ENCODE measurements around the gene XXYLT1. TPM values are rescaled to one million over a fixed set of nuclear protein-coding genes. Genes with fewer than 3 reads are reported as not detected.

The XXYLT1 gene
- total RNA-seq, 1 donor from 2014 or later = 22.3 TPM

- Mint-ChIP-seq H3K4me3 (ENCODE audit: unreplicated experiment) (no peak overlapping the region), H3K27me3 (ENCODE audit: unreplicated experiment) (peaks cover 7% of the 10 kb centered on the region), H3K27ac (ENCODE audit: unreplicated experiment) (no peak overlapping the region), H3K36me3 (ENCODE audit: unreplicated experiment) (peaks cover 13% of the 10 kb centered on the region), H3K4me1 (ENCODE audit: low read depth, unreplicated experiment) (no peaks in the 10 kb centered on the region), H3K9me3 (ENCODE audit: unreplicated experiment) (peaks cover 5% of the 10 kb centered on the region)
- TF ChIP-seq CTCF (IDR thresholded peaks at IDR 0.05; ENCODE audit: partially characterized antibody, unreplicated experiment) = no peak
- DNase-seq = no peak
Measured at GRCh38 chr3:195227871-195228270, 43.1 kb downstream of the XXYLT1 start.

GRCh38 chr3:195226900-195227447 lies 44.0 kb downstream of the XXYLT1 start:
- Mint-ChIP-seq H3K36me3 (ENCODE audit: unreplicated experiment) (peaks cover 13% of the 10 kb centered on the region), H3K4me1 (ENCODE audit: low read depth, unreplicated experiment) (no peaks in the 10 kb centered on the region), H3K27ac (ENCODE audit: unreplicated experiment) (no peak overlapping the region), H3K4me3 (ENCODE audit: unreplicated experiment) (no peak overlapping the region), H3K9me3 (ENCODE audit: unreplicated experiment) (peaks cover 7% of the 10 kb centered on the region), H3K27me3 (ENCODE audit: unreplicated experiment) (peaks cover 7% of the 10 kb centered on the region)
- no peak for TF ChIP-seq CTCF (IDR thresholded peaks at IDR 0.05; ENCODE audit: partially characterized antibody, unreplicated experiment)
- DNase-seq = peak; percentile 51

GRCh38 chr3:195226445-195226844 lies 44.5 kb downstream of the XXYLT1 start:
- Mint-ChIP-seq H3K4me1 (ENCODE audit: low read depth, unreplicated experiment) (no peaks in the 10 kb centered on the region), H3K36me3 (ENCODE audit: unreplicated experiment) (peaks cover 13% of the 10 kb centered on the region), H3K27ac (ENCODE audit: unreplicated experiment) (no peak overlapping the region)

GRCh38 chr3:195224980-195225580 lies 45.9 kb downstream of the XXYLT1 start:
- no peak for TF ChIP-seq CTCF (IDR thresholded peaks at IDR 0.05; ENCODE audit: partially characterized antibody, unreplicated experiment)
- Mint-ChIP-seq H3K27ac (ENCODE audit: unreplicated experiment) (no peak overlapping the region), H3K4me1 (ENCODE audit: low read depth, unreplicated experiment) (no peaks in the 10 kb centered on the region), H3K27me3 (ENCODE audit: unreplicated experiment) (peaks cover 7% of the 10 kb centered on the region), H3K36me3 (ENCODE audit: unreplicated experiment) (peaks cover 9% of the 10 kb centered on the region), H3K4me3 (ENCODE audit: unreplicated experiment) (no peak overlapping the region), H3K9me3 (ENCODE audit: unreplicated experiment) (peaks cover 7% of the 10 kb centered on the region)
- DNase-seq = no peak

More at GRCh38 chr3:195226445-195226844, 44.5 kb downstream of the XXYLT1 start:
- H3K9me3 Mint-ChIP-seq (ENCODE audit: unreplicated experiment) = peaks cover 7% of the 10 kb centered on the region
- no peak overlapping the region for H3K4me3 Mint-ChIP-seq (ENCODE audit: unreplicated experiment)
- DNase-seq = no peak
- peaks cover 7% of the 10 kb centered on the region for H3K27me3 Mint-ChIP-seq (ENCODE audit: unreplicated experiment)
- TF ChIP-seq CTCF (IDR thresholded peaks at IDR 0.05; ENCODE audit: partially characterized antibody, unreplicated experiment) = no peak

Measured in glutamatergic neuron (in vitro differentiated cells).